M059J (cell line): Measurements from ENCODE around the gene TIMD4. TPM values are rescaled to one million over a fixed set of nuclear protein-coding genes. Genes with fewer than 3 reads are reported as not detected.
A peak's percentile ranks its signal among the peaks of the same experiment; 100 is the strongest.
"Not testable (repeated sequence)": the region's sequence is repeated elsewhere in the genome, so short reads cannot be mapped to it uniquely, and the experiment has no call there.

Experiments used
- DNase-seq: peaks from one replicate; pipeline ENCODE4 v3.0.0-alpha.2; 2012; ENCODE audit warnings: low read depth
- total RNA-seq: library from RNA; depleted of rRNA; stranded (reverse); fragments of >200 nt; shearing (Covaris generic); gene quantifications from 2 replicates; pipeline ENCODE4 v1.2.3, GENCODE V29; 2014; rRNA removed

TIMD4 gene
- not detected in 2 replicates for total RNA-seq

DNA sequence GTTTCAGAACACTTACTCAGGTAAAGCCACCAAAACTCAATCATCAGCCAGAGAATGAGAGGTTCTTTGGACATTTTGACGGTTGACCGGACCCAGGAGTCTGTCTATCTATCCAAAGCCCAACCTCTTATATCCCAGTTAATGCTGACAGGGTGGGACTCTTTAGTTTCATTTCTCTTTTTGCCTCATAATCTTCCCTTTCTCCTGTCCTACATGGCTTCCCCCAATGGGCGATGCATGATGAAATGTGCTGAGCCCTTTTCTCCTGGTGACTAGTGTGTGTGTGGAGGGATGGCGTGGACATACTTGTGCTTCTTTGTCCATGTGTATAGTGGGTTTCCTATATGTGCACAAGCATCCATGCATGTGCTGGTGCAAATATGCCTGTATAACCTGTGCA, at the start of gene TIMD4:
Gene TIMD4 (minus strand): TSS at position 102 of the 400 bp plus-strand sequence. CDS start 28 bp downstream, at position 74.
- DNase-seq, result no peak

DNA sequence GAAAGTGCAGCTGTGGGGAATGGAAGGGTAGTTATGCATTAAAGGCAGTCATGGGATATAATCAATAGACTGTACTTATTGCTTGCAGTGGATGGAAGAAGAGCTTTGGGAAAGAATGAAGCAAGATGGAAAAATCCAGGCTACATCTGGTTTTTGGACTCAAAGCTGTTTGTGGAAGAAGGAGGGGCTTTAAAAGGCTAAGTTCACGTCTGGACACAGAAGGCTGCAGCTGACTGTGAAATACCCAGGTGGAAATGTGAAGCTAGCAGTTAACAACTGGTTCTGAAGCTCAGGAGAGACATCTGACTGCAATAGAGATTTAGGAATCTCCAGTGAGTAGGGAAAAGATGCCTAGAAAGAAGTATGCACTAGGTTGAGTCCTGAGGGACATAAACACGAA, 43.2 kb upstream of the TIMD4 start:
- no peak for DNase-seq

DNA sequence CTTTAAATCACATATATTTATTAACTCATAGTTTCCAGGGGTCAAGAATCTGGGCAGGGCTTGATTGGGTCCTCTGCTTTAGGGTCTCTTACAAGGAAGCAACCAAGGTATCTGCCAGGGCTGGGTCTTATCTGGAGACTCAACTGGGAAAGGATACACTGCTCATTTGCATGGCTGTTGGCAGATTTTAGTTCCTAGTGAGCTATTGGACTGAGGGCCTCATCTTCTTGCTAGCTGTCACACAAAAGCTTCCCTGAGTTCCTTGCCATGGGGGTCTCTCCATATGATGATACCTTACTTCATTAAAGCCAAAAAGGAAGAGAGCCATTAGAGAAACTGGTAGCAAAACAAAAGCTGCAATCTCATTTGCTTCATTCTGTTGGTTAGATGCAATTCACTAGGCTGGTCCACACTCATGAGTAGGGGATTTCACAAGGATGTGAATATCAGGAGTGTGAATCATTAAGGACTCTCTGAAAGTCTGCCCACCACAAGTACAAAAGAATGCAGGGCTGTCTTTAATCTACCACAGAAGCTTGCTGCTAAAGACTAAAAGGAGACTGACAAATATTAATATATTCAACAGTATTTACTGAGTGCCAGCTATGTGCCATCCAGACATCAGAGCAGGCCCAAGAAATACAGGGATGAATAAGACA, 42.0 kb upstream of the TIMD4 start:
- no peak for DNase-seq

DNA sequence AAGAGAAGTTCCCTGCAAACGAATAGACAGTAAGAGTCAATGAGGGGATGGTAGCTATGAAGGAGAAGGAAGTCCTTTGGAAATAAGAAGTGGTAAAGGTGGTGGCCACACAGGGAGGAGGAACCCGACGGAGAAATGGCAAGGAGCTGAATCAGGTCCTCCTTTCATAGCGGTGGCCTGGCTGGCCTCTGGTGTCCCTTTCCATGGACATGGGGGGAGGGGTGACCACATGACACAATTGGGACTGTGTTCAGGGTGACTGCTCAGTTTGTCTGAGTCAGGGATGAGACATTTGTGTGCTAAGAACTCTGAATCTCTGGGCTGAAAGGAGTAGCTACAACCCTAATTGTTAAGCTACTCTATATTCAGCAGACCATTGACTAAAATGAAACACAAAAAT, 28.7 kb upstream of the TIMD4 start:
- DNase-seq, result peak; percentile 28

DNA sequence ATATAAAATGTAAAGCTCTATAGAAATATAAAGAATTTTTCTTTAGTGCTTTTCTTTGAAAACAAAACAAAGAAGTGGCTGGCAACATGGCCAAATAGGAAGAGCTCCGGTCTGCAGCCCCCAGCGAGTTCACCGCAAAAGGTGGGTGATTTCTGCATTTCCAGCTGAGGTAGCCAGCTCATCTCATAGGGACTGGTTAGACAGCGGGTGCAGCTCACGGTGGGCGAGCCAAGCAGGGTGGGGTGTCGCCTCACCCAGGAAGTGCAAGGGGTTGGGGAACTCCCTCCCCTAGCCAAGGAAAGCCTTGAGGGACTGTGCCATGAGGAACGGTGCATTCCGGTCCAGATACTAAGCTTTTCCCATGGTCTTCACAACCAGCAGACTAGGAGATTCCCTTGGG, 21.0 kb upstream of the TIMD4 start:
- no peak for DNase-seq

DNA sequence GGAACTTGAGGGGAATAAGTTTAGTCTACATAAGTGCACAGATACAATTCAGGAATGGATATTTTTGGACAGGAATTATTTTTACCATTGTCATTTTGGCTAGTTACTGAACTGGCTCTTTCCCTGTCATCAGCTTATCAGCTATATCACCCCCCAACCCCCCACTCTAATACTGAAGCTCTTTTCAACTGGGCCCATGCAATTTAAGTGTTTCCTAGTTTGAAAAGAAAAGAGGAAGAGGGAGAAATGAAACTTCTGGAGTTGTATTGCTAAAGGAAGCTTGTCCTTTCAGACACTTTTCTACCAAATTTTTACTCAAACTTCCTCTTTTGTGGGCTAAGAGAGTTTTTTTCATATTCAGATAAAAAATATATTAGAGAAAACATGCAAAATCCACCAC, 18.5 kb upstream of the TIMD4 start:
- DNase-seq, result no peak

DNA sequence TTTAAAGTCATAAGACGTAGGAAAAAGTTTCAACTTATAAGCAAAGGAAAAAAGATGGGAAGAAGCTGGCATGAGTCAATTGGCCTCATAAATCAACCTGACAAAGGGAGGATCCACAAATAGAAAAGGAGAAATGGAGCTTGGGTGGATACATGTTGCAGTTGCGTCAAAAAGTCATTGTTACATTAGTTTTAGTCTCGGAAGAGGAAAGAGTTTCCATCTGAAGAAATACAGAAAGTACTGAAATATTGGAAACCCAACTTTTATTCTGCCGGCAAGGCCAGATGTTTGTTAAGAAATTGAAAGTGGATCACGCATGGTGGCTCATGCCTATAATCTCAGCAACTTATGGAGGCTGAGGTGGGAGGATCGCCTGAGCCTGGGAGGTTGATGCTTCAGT, 11.3 kb upstream of the TIMD4 start:
- no peak for DNase-seq

DNA sequence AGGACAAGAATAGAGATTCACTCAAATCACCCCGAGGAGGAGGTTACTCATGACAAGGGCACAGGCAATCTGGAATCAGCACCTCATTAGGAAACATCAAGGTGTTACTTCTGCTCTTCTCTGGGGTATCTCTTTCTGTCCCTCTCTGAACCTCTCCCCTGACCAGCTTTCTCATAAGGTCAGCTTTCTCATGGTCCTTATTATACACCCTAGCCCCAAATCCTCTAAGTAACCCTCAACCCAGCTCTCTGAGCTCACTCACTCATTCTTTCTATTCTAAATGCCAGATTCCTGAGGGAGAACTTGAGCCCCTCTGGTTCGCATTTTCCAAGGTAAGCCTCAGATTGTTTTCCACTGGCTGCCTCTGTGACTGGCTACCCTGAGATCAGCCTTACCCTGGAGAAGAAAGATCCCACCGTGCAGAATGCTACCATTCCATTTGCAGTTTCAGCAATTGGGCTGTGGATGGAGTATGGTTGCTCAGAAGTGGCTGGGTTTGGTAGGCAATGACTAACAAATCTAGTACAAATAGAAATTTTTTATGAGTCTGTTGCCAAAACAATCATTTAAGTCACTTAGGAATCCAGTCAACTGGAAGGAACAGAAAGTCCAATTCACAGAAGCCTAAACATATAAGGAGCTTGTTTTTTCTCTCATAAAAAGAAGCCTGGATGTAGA, 9.0 kb upstream of the TIMD4 start:
- DNase-seq, result no peak

DNA sequence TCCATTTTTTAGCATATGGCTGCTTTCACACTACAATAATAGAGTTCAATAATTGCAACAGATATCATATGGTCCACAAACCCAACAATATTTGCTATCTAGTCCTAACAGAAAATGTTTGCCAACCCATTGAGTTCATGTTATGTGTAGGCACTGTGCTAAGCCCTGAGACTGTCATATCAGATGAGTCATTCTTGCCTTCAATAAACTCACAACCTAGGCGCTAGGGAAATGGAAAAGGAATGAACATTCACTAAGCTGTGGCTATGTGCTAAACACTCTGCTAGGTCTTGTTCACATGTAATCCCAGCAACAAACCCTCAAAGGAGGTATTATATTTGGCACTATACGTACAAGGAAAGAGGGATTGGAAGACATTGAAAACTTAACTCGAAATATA, 8.4 kb upstream of the TIMD4 start:
- DNase-seq, result no peak

DNA sequence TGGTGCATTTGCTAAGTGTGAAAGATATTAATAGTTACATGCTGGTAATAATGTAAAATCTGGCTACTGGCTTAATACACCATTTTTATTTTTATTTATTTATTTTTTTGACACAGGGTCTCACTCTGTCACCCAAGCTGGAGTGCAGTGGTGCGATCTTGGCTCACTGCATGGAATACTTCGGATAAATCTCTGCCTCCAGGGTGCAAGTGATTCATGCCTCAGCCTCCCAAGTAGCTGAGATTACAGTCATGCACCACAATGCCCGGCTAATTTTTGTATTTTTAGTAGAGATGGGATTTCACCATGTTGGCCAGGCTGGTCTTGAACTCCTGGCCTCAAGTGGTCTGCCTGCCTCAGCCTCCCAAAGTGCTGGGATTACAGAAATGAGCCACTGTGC, 4.4 kb upstream of the TIMD4 start:
- DNase-seq, result not testable (repeated sequence)

DNA sequence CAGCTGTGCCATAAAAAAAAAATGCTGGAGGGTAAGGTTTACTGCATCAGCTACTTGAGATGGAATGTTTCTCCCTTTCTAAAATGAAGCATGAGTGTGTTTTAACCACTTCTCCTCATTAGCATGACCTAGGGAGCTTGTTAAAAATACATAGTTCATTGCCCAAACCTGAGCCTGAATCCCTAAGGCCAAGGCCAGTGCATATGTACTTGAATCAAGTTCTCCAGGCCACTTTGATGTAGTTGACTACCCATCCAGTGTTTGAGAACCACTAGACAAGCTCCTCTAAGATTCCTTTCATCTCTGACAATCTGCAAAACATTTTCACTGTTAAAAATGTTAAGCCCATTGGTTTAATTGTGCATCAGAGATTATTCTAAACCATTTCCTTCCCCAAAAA, 6.7 kb downstream of the TIMD4 start:
- no peak for DNase-seq

DNA sequence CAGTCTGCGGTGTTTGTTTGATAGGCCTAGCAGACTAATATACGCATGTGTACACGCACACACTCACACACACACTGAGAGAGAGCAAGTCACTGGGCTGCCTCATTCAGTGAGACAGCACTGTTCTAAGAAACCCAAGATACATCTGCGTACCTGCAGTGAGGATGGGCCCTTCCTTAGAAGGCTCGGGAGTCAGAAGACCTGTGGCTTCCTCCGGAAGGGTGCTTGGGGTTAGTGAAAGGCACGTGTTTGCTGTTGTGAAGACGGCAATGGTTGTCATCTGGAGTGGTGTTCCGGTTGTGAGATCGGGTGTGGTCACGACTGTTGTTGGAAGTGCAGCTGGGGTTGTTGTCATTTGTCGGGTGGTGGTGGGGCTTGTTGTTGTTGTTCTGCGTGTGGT, 11.7 kb downstream of the TIMD4 start:
- DNase-seq, result no peak

DNA sequence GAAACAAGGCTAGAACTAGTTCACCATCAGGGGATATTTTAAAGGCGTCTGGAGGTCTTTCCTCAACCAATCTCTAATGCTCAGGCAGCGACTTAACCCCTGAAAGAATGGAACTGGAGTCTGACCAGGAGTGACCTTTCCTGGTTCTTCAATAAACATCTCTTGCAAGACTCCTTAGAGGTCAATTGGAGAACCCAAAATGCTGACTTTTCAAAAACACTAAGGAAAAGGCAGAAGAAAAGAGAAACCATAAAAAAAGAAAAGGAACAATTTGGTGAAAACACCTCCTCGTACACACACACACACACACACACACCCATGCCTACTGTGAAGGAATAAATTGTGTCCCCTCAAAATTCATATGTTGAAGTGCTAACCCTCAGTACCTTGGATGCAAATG, 12.3 kb downstream of the TIMD4 start:
- DNase-seq, result no peak

DNA sequence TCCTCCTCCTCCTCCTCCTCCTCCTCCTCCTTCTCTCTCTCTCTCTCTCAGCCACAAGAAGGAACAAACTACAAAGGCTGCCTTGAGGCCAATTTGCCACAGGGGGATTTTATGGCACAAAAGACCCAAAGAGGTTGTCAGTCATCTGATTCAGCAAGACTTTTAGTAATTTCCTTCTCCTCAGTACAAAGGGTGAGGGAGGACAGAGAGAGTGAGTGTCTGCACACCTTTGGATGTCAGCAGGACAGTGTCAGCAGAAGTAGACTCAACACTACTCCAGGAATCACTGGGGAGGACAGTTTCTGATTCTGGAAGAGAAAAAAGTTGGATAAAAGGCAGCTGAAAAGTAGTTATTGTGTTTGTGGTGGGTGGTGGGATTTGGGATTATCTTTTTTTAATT, 13.6 kb downstream of the TIMD4 start:
- no peak for DNase-seq

DNA sequence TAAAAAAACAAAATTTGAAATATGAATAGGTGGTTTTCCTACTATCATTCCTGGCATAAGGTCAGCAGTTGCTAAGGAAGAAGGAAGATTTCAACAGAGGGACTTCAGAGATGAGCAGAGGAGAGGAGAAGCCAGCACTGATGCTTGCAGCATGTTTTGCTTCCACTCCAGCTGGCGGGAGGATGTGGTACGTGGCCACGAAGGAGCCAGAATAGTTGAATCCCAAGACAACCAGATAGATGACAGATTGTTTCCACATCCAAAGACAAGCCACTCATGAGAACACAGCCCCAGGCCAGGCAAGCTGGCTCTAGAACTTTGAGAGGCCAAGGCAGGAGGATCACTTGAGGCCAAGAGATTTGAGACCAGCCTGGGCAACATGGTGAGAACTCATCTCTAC, 15.1 kb downstream of the TIMD4 start:
- no peak for DNase-seq

DNA sequence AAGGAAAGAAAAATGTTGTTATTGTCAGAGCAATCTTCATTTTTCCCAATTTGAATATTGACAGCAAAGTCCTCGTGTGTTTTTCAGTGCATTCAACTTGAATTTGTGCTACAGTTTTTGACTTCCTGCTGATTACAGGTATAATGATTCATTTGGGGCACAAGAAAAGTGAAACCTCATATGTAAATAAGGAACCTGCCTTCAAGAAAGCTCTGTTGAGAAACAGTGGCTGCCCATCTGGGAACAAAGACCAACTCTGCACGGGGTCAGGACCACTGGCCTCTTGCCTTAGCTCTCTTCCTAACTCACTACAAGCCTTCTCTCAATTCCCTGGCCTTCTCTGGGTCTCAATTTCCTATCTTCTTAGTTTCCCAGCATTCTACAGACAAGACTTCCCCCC, 21.0 kb downstream of the TIMD4 start:
- DNase-seq, result no peak

DNA sequence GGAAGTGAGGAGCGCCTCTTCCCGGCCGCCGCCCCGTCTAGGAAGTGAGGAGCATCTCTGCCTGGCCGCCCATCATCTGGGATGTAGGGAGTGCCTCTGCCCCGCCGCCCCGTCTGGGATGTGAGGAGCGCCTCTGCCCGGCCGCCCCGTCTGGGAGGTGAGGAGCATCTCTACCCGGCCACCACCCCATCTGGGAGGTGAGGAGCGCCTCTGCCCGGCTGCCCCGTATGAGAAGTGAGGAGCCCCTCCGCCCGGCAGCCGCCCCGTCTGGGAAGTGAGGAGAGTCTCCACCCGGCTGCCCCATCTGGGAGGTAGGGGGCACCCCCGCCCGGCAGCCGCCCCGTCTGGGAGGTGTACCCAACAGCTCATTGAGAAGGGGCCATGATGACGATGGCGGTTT, 22.6 kb downstream of the TIMD4 start:
- not testable (repeated sequence) for DNase-seq

DNA sequence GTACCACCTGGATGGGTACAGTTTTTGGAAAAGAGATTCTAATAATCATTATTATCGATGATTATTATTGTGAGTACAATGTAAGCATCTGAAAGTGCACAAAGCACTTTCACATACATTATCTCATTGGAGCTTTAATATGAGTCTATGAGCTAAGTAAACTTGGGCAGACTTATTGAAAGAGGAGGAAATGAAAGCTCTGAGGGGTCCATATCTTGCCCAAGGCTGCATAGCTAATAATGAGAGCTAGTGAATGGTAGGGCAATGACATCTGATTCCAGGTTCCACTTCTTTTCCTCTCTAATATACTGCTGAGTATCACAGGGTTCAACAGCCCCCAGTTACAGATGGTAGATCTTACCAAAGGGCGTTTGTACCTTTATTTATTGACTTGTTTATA, 26.1 kb downstream of the TIMD4 start:
- DNase-seq, result no peak

DNA sequence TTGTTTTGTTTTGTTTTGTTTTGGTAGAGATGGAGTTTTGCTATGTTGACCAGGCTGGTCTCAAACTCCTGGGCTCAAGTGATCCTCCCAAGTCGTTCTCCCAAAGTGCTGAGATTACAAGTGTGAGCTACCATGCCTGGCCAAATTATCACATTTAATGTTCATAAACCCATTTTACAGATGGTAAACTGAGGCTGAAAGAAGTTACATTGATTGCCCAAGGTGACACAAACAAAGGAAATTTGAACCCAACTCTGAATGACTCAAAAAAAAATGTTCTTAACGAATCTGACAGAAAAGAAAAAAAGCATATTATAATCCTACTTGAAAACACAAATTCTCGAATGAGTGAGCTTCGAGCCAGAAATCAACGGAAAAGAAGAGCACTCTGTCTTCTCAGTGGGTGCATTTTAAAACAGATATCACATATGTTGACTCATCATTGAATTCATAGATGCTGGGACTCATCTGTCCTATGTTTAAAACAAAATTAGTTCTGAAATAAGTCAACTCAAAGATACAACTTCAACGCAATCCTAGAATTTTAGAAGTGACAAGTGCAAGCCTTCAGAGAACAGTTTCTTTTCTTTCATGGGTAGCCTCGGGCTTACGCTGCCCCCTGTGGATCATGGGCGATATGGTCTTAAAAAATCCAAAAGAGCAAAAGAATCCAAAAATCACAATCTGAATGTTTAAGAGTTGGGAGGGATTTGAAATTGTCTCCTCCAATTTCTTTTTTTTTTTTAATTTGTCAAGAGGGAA, 28.4 kb downstream of the TIMD4 start:
- no peak for DNase-seq

DNA sequence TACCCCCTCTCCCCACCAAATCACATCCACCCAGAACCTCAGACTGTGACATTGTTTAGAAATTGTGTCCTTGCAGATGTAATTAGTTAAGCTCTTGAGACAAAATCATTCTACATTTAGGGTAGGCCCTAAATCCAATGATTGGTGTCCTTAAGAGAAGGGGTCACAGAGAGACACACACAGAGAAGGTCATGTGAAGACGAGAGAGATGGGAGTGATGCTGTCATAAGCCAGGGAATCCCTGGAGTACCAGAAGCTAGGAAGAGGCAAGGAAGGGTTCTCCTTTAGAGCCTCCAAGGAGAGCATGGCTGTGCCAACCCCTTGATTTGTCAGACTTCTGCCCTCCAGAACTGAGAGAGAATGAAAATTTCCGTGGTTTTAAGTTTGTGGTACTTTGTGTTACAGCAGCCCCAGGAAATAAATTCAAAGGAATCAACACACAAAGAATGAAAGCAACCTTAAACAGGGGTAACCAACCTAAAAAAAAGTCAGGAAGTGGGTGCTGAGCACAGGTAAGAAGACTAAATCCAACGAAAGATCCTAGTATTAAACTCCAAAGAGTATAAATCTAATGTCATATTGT, 33.6 kb downstream of the TIMD4 start:
- no peak for DNase-seq

DNA sequence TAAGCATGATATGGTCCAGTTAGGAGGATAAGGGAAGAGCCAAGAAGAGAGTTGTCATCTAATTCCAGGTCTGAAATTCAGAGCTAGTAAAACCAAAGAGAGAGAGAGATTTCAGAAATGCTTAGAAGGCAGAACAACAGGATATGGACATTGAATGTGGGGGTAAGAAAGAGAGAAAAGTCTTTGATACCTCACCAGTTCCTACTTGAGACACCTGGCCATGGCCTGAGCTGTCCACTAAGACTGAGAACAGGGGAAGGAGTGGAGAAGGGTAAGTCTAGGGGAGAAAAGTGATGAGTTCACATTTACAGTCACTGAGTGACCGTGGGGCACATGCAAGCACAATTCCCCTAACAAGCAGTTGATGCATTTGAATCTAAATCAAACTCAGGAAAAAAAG, 35.5 kb downstream of the TIMD4 start:
- DNase-seq, result no peak

DNA sequence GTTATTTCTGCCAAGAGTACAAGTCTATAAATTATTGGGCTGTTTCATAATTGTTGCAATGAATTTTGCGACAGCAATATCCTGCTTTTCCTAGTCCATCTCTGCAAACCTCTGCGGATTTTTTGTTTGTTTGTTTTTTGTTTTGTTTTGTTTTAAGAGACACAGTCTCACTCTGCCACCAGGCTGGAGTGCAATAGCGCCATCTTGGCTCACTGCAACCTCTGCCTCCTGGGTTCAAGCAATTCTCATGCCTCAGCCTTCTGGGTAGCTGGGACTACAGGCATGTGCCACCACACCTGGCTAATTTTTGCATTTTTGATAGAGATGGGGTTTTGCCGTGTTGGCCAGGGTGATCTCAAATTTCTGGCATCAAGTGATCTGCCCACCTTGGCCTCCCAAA, 37.3 kb downstream of the TIMD4 start:
- DNase-seq, result not testable (repeated sequence)
